ENCODE measurements around the gene KDM4B.

KDM4B gene

GRCh38 chr19:5083547-5083965 lies 114.6 kb downstream of the KDM4B start:
- Histone ChIP-seq H3K9ac (ENCODE audit: low read depth, low read length) (no peak overlapping the region), H3K36me3 (ENCODE audit: insufficient read depth, low read length) (no peaks in the 10 kb centered on the region), H3K4me1 (ENCODE audit: insufficient read depth, low read length) (no peaks in the 10 kb centered on the region), H3K9me3 (ENCODE audit: control insufficient read depth, insufficient read depth, low read length) (no peaks in the 10 kb centered on the region)

GRCh38 chr19:5085566-5085965 lies 116.7 kb downstream of the KDM4B start:
- Histone ChIP-seq H3K9me3 (ENCODE audit: control insufficient read depth, insufficient read depth, low read length) (no peaks in the 10 kb centered on the region), H3K9ac (ENCODE audit: low read depth, low read length) (no peak overlapping the region), H3K4me1 (ENCODE audit: insufficient read depth, low read length) (no peaks in the 10 kb centered on the region), H3K36me3 (ENCODE audit: insufficient read depth, low read length) (no peaks in the 10 kb centered on the region)

- Histone ChIP-seq H3K36me3 (ENCODE audit: insufficient read depth, low read length) (no peaks in the 10 kb centered on the region), H3K4me1 (ENCODE audit: insufficient read depth, low read length) (no peaks in the 10 kb centered on the region; the same call in 1 of the 2 replicates), H3K9me3 (ENCODE audit: control insufficient read depth, insufficient read depth, low read length) (no peaks in the 10 kb centered on the region), H3K9ac (ENCODE audit: low read depth, low read length) (no peak overlapping the region)
Observed at GRCh38 chr19:5086230-5086629, 117.3 kb downstream of the KDM4B start.

- H3K4me1 ChIP-seq (ENCODE audit: insufficient read depth, low read length), result no peaks in the 10 kb centered on the region; the same call in 1 of the 2 replicates
- H3K9ac ChIP-seq (ENCODE audit: low read depth, low read length), result no peak overlapping the region
- H3K9me3 ChIP-seq (ENCODE audit: control insufficient read depth, insufficient read depth, low read length), result no peaks in the 10 kb centered on the region
- H3K36me3 ChIP-seq (ENCODE audit: insufficient read depth, low read length), result no peaks in the 10 kb centered on the region
Observed at GRCh38 chr19:5086725-5087439, 118.0 kb downstream of the KDM4B start.

- Histone ChIP-seq H3K4me1 (ENCODE audit: insufficient read depth, low read length) (no peaks in the 10 kb centered on the region; the same call in 1 of the 2 replicates), H3K36me3 (ENCODE audit: insufficient read depth, low read length) (no peaks in the 10 kb centered on the region), H3K9ac (ENCODE audit: low read depth, low read length) (no peak overlapping the region), H3K9me3 (ENCODE audit: control insufficient read depth, insufficient read depth, low read length) (no peaks in the 10 kb centered on the region)
Observed at GRCh38 chr19:5089283-5089682, 120.4 kb downstream of the KDM4B start.

- no peaks in the 10 kb centered on the region; the same call in 1 of the 2 replicates for H3K4me1 ChIP-seq (ENCODE audit: insufficient read depth, low read length)
- no peaks in the 10 kb centered on the region for H3K36me3 ChIP-seq (ENCODE audit: insufficient read depth, low read length)
- H3K9me3 ChIP-seq (ENCODE audit: control insufficient read depth, insufficient read depth, low read length), result no peaks in the 10 kb centered on the region
- no peak overlapping the region for H3K9ac ChIP-seq (ENCODE audit: low read depth, low read length)
Observed at GRCh38 chr19:5090465-5091017, 121.6 kb downstream of the KDM4B start.

GRCh38 chr19:5091018-5091683 lies 122.2 kb downstream of the KDM4B start:
- Histone ChIP-seq H3K9me3 (ENCODE audit: control insufficient read depth, insufficient read depth, low read length) (no peaks in the 10 kb centered on the region), H3K4me1 (ENCODE audit: insufficient read depth, low read length) (no peaks in the 10 kb centered on the region; the same call in 1 of the 2 replicates), H3K36me3 (ENCODE audit: insufficient read depth, low read length) (no peaks in the 10 kb centered on the region), H3K9ac (ENCODE audit: low read depth, low read length) (no peak overlapping the region)

- H3K9me3 ChIP-seq (ENCODE audit: control insufficient read depth, insufficient read depth, low read length), result no peaks in the 10 kb centered on the region
- no peak overlapping the region for H3K9ac ChIP-seq (ENCODE audit: low read depth, low read length)
- no peaks in the 10 kb centered on the region; the same call in 1 of the 2 replicates for H3K4me1 ChIP-seq (ENCODE audit: insufficient read depth, low read length)
- H3K36me3 ChIP-seq (ENCODE audit: insufficient read depth, low read length), result no peaks in the 10 kb centered on the region
Observed at GRCh38 chr19:5091684-5092480, 123.0 kb downstream of the KDM4B start.

- H3K4me1 ChIP-seq (ENCODE audit: insufficient read depth, low read length), result no peaks in the 10 kb centered on the region; the same call in 1 of the 2 replicates
- H3K9ac ChIP-seq (ENCODE audit: low read depth, low read length), result no peak overlapping the region
- no peaks in the 10 kb centered on the region for H3K9me3 ChIP-seq (ENCODE audit: control insufficient read depth, insufficient read depth, low read length)
- H3K36me3 ChIP-seq (ENCODE audit: insufficient read depth, low read length), result no peaks in the 10 kb centered on the region
Observed at GRCh38 chr19:5092481-5092843, 123.5 kb downstream of the KDM4B start.

- no peaks in the 10 kb centered on the region; the same call in 1 of the 2 replicates for H3K4me1 ChIP-seq (ENCODE audit: insufficient read depth, low read length)
- peaks cover 2% of the 10 kb centered on the region; the same call in 1 of the 2 replicates for H3K9me3 ChIP-seq (ENCODE audit: control insufficient read depth, insufficient read depth, low read length)
- no peaks in the 10 kb centered on the region for H3K36me3 ChIP-seq (ENCODE audit: insufficient read depth, low read length)
- H3K9ac ChIP-seq (ENCODE audit: low read depth, low read length), result no peak overlapping the region
Observed at GRCh38 chr19:5093297-5093928, 124.5 kb downstream of the KDM4B start.

- Histone ChIP-seq H3K9me3 (ENCODE audit: control insufficient read depth, insufficient read depth, low read length) (peaks cover 5% of the 10 kb centered on the region), H3K4me1 (ENCODE audit: insufficient read depth, low read length) (no peaks in the 10 kb centered on the region; the same call in 1 of the 2 replicates), H3K36me3 (ENCODE audit: insufficient read depth, low read length) (no peaks in the 10 kb centered on the region; the same call in 1 of the 2 replicates), H3K9ac (ENCODE audit: low read depth, low read length) (no peak overlapping the region)
Observed at GRCh38 chr19:5093948-5094718, 125.2 kb downstream of the KDM4B start.

GRCh38 chr19:5094768-5095567 lies 126.1 kb downstream of the KDM4B start:
- Histone ChIP-seq H3K4me1 (ENCODE audit: insufficient read depth, low read length) (no peaks in the 10 kb centered on the region; the same call in 1 of the 2 replicates), H3K36me3 (ENCODE audit: insufficient read depth, low read length) (no peaks in the 10 kb centered on the region; the same call in 1 of the 2 replicates), H3K9me3 (ENCODE audit: control insufficient read depth, insufficient read depth, low read length) (peaks cover 12% of the 10 kb centered on the region), H3K9ac (ENCODE audit: low read depth, low read length) (no peak overlapping the region)

GRCh38 chr19:5095568-5095850 lies 126.6 kb downstream of the KDM4B start:
- Histone ChIP-seq H3K9me3 (ENCODE audit: control insufficient read depth, insufficient read depth, low read length) (peaks cover 13% of the 10 kb centered on the region), H3K9ac (ENCODE audit: low read depth, low read length) (no peak overlapping the region), H3K36me3 (ENCODE audit: insufficient read depth, low read length) (no peaks in the 10 kb centered on the region; the same call in 1 of the 2 replicates), H3K4me1 (ENCODE audit: insufficient read depth, low read length) (no peaks in the 10 kb centered on the region; the same call in 1 of the 2 replicates)

All from ES-I3 (cell line).